Stimulated activated CD4-positive, alpha-beta T cell treated with anti-CD3 and anti-CD28 coated beads, Interleukin-2, amount 100 ng/mL, for 24 hours (primary cell): Measurements from ENCODE around the gene GDPGP1.
"Not testable (repeated sequence)": the region's sequence is repeated elsewhere in the genome, so short reads cannot be mapped to it uniquely, and the experiment has no call there.

ENCODE experiments used
- DNase-seq, 2 donors: peaks; one replicate each; pipeline ENCODE4 v3.0.0-alpha.2; 2020

GDPGP1 gene

GRCh38 chr15:90227336-90227735 lies 6.7 kb upstream of the GDPGP1 start:
- DNase-seq: no peak

GRCh38 chr15:90227816-90228772 lies 5.9 kb upstream of the GDPGP1 start:
- no peak for DNase-seq

GRCh38 chr15:90228960-90229359 lies 5.0 kb upstream of the GDPGP1 start:
- no peak for DNase-seq

GRCh38 chr15:90230071-90230494 lies 3.9 kb upstream of the GDPGP1 start:
- DNase-seq: no peak

- DNase-seq: no peak
Measured at GRCh38 chr15:90230610-90231009, 3.4 kb upstream of the GDPGP1 start.

- peak; percentile 66 for DNase-seq
Measured at GRCh38 chr15:90231028-90232017, 2.7 kb upstream of the GDPGP1 start.

- no peak for DNase-seq
Measured at GRCh38 chr15:90232196-90232595, 1.8 kb upstream of the GDPGP1 start.

GRCh38 chr15:90232941-90233386 lies 1.0 kb upstream of the GDPGP1 start:
- no peak for DNase-seq

- DNase-seq: peak; percentile 97 to 98
Measured at GRCh38 chr15:90233387-90234095, 468 bp upstream of the GDPGP1 start, which contains the start of gene CIB1. Gene CIB1 (minus strand): TSS chr15:90233941. CDS start chr15:90233885, 56 bp downstream.

- DNase-seq: no peak
Measured at GRCh38 chr15:90239371-90239770, 5.4 kb downstream of the GDPGP1 start.

- DNase-seq: no peak
Measured at GRCh38 chr15:90240856-90241255, 6.8 kb downstream of the GDPGP1 start.

GRCh38 chr15:90241343-90242192 lies 7.6 kb downstream of the GDPGP1 start:
- DNase-seq: no peak

GRCh38 chr15:90243943-90244639 lies 10.1 kb downstream of the GDPGP1 start:
- no peak for DNase-seq

GRCh38 chr15:90248789-90249202 lies 14.8 kb downstream of the GDPGP1 start:
- no peak for DNase-seq

- DNase-seq: peak; percentile 84 to 96
Measured at GRCh38 chr15:90249203-90249863, 15.3 kb downstream of the GDPGP1 start, which contains the start of gene TTLL13. Gene TTLL13 (plus strand): TSS chr15:90249556. CDS start chr15:90250631, 1,075 bp downstream.

- DNase-seq: no peak
Measured at GRCh38 chr15:90257776-90258175, 23.8 kb downstream of the GDPGP1 start.

- no peak for DNase-seq
Measured at GRCh38 chr15:90259524-90259923, 25.5 kb downstream of the GDPGP1 start.

GRCh38 chr15:90260731-90261130 lies 26.7 kb downstream of the GDPGP1 start:
- DNase-seq: not testable (repeated sequence)

- no peak for DNase-seq
Measured at GRCh38 chr15:90261811-90262210, 27.8 kb downstream of the GDPGP1 start.

GRCh38 chr15:90262426-90262825 lies 28.4 kb downstream of the GDPGP1 start:
- no peak for DNase-seq
